Activated CD8-positive, alpha-beta T cell treated with anti-CD3 and anti-CD28 coated beads for 36 hours (primary cell): ENCODE measurements around the gene RNF152. TPM values are rescaled to one million over a fixed set of nuclear protein-coding genes. Genes with fewer than 3 reads are reported as not detected.
"Not testable (repeated sequence)": the region's sequence is repeated elsewhere in the genome, so short reads cannot be mapped to it uniquely, and the experiment has no call there.

Source experiments
- ATAC-seq: fragments of 200-7000 bp; cut with Tn5 transposase; one replicate; pipeline ENCODE4 v1.10.0; 2021; ENCODE audit warnings: mild to moderate bottlenecking, moderate library complexity
- CTCF ChIA-PET: fragments of 350-600 bp; sonication (Branson Sonifier 250); formaldehyde crosslinking; loops from one replicate; lab custom pipeline; 2021; ENCODE audit warnings: antibody characterized with exemption; lab: Charles Lee
- POLR2A ChIA-PET: fragments of 350-600 bp; sonication (Branson Sonifier 250); formaldehyde crosslinking; loops from one replicate; lab custom pipeline; 2021; ENCODE audit warnings: antibody characterized with exemption; lab: Charles Lee
- DNase-seq: peaks from one replicate; pipeline ENCODE4 v3.0.0-alpha.2; 2020
- H3K27ac Mint-ChIP-seq: one replicate; pipeline ENCODE4 v1.8.0; 2021; ENCODE audit warnings: mild to moderate bottlenecking, mixed read lengths
- H3K27me3 Mint-ChIP-seq: one replicate; pipeline ENCODE4 v1.8.0; 2021; ENCODE audit warnings: mixed read lengths
- H3K36me3 Mint-ChIP-seq: one replicate; pipeline ENCODE4 v1.8.0; 2021; ENCODE audit warnings: low read depth, mixed read lengths
- H3K4me1 Mint-ChIP-seq: one replicate; pipeline ENCODE4 v1.8.0; 2021; ENCODE audit warnings: low read depth, mixed read lengths
- H3K4me3 Mint-ChIP-seq: one replicate; pipeline ENCODE4 v1.8.0; 2021; ENCODE audit warnings: mild to moderate bottlenecking, moderate library complexity, mixed read lengths
- H3K9me3 Mint-ChIP-seq: one replicate; pipeline ENCODE4 v1.8.0; 2021; ENCODE audit warnings: mixed read lengths
- CTCF ChIP-seq: fragments of 200-600 bp; IDR thresholded peaks from one replicate; pipeline ENCODE4 v1.8.0; 2022; ENCODE audit warnings: antibody characterized with exemption, mild to moderate bottlenecking
- intact Hi-C: fragments of 100-400 bp; cut with micrococcal nuclease; formaldehyde crosslinking; loops from one replicate; pipeline ENCODE4 v1.10.0; 2022
- total RNA-seq, 2 experiments: library from RNA; stranded (reverse); gene quantifications; one replicate each; pipeline ENCODE4 v1.2.3, GENCODE V29; 2021

RNF152 gene
- total RNA-seq, 2 experiments from 2014 or later = 0.16 to 0.18 TPM

GRCh38 chr18:61785588-61785987 lies 107.2 kb downstream of the RNF152 start:
- ChIA-PET CTCF (no interaction called here), POLR2A (no interaction called here)
- Mint-ChIP-seq H3K27me3 (peaks cover under 1% of the 10 kb centered on the region), H3K4me3 (no peak overlapping the region), H3K9me3 (peaks cover 2% of the 10 kb centered on the region), H3K36me3 (no peaks in the 10 kb centered on the region), H3K27ac (no peak overlapping the region), H3K4me1 (no peaks in the 10 kb centered on the region)
- DNase-seq (no peak), ATAC-seq (no peak)
- intact Hi-C loops = no loop called here
- TF ChIP-seq CTCF = no peak

DNA sequence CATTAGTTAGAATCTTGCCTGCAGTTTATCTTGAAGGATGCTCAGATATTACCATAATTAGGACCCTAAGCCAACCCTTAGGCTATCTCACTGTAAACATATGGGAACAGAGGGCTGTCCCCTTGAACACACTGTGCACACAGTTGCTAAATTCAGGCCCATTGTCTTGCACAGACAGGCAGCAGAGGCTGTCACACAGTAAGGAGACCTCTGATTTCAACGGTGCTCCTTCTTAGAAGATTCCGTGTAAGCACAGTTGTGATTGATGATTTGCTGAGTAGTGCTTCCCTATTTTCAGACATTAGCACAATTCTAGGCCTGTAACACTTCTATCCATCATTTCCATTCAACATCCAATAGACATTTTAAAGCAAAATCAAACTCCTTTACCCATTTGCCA lies 108.0 kb downstream of the RNF152 start:
- CTCF ChIA-PET = no interaction called here
- no peaks in the 10 kb centered on the region for H3K36me3 Mint-ChIP-seq
- intact Hi-C loops = no loop called here
- H3K4me3 Mint-ChIP-seq = no peak overlapping the region
- POLR2A ChIA-PET = no interaction called here
- ATAC-seq (no peak), DNase-seq (no peak)
- no peaks in the 10 kb centered on the region for H3K27me3 Mint-ChIP-seq
- peaks cover 2% of the 10 kb centered on the region for H3K9me3 Mint-ChIP-seq
- no peaks in the 10 kb centered on the region for H3K4me1 Mint-ChIP-seq
- TF ChIP-seq CTCF = no peak
- H3K27ac Mint-ChIP-seq = no peak overlapping the region

- intact Hi-C loops = no loop called here
- CTCF ChIA-PET = no interaction called here
- no peak for TF ChIP-seq CTCF
- Mint-ChIP-seq H3K4me3 (no peak overlapping the region), H3K27ac (no peak overlapping the region), H3K36me3 (no peaks in the 10 kb centered on the region), H3K4me1 (no peaks in the 10 kb centered on the region), H3K27me3 (no peaks in the 10 kb centered on the region), H3K9me3 (no peaks in the 10 kb centered on the region)
- POLR2A ChIA-PET = no interaction called here
- ATAC-seq (no peak), DNase-seq (no peak)
Observed at GRCh38 chr18:61782545-61782944, 110.3 kb downstream of the RNF152 start.

GRCh38 chr18:61776201-61776600 lies 116.6 kb downstream of the RNF152 start:
- intact Hi-C loops, H3K4me3 Mint-ChIP-seq, ATAC-seq, H3K4me1 Mint-ChIP-seq, H3K36me3 Mint-ChIP-seq, POLR2A ChIA-PET, CTCF ChIA-PET, H3K27me3 Mint-ChIP-seq, DNase-seq, H3K27ac Mint-ChIP-seq: not testable (repeated sequence)
- peaks cover 14% of the 10 kb centered on the region for H3K9me3 Mint-ChIP-seq

GRCh38 chr18:61774846-61775245 lies 118.0 kb downstream of the RNF152 start:
- CTCF ChIA-PET = no interaction called here
- no peak for DNase-seq
- Mint-ChIP-seq H3K36me3 (no peaks in the 10 kb centered on the region), H3K4me3 (no peak overlapping the region), H3K27ac (no peak overlapping the region), H3K27me3 (peaks cover 4% of the 10 kb centered on the region), H3K9me3 (peaks cover 14% of the 10 kb centered on the region), H3K4me1 (no peaks in the 10 kb centered on the region)
- no peak for TF ChIP-seq CTCF
- POLR2A ChIA-PET = no interaction called here
- no peak for ATAC-seq
- intact Hi-C loops = no loop called here

GRCh38 chr18:61772293-61772848 lies 120.4 kb downstream of the RNF152 start:
- POLR2A ChIA-PET = no interaction called here
- no peak for ATAC-seq

More at GRCh38 chr18:61772293-61772848, 120.4 kb downstream of the RNF152 start:
- Mint-ChIP-seq H3K36me3 (no peaks in the 10 kb centered on the region), H3K4me3 (no peak overlapping the region), H3K9me3 (peaks cover 14% of the 10 kb centered on the region), H3K27ac (no peak overlapping the region), H3K4me1 (no peaks in the 10 kb centered on the region), H3K27me3 (peaks cover 6% of the 10 kb centered on the region)
- intact Hi-C loops = no loop called here
- no peak for TF ChIP-seq CTCF
- CTCF ChIA-PET = no interaction called here
- DNase-seq = no peak
